ENCODE data around the gene TJP2.

DNA sequence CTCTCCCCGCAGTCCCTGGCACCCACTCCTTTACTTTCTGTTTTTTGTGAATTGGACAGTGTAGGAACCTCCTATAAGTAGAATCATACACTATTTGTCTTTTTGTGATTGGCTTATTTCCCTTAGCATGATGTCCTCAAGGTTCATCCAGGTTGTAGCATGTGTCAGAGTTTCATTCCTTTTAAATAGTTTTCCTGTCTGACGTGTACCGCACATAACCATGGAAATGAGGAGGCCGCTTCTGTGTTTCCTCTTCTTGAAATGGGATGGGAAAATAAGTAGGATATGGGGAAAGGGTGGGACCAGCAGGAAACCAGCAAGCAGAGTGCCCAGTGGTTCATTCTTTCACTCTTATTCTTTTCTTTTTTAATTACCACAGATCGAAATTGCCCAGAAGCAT lies 78.4 kb downstream of the TJP2 start:
- TF ChIP-seq, protein P1, sequence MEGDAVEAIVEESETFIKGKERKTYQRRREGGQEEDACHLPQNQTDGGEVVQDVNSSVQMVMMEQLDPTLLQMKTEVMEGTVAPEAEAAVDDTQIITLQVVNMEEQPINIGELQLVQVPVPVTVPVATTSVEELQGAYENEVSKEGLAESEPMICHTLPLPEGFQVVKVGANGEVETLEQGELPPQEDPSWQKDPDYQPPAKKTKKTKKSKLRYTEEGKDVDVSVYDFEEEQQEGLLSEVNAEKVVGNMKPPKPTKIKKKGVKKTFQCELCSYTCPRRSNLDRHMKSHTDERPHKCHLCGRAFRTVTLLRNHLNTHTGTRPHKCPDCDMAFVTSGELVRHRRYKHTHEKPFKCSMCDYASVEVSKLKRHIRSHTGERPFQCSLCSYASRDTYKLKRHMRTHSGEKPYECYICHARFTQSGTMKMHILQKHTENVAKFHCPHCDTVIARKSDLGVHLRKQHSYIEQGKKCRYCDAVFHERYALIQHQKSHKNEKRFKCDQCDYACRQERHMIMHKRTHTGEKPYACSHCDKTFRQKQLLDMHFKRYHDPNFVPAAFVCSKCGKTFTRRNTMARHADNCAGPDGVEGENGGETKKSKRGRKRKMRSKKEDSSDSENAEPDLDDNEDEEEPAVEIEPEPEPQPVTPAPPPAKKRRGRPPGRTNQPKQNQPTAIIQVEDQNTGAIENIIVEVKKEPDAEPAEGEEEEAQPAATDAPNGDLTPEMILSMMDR (IDR thresholded peaks at IDR 0.05): no peak
- TF ChIP-seq EZH2 (IDR thresholded peaks at IDR 0.05): no peak

Measured in neural progenitor cell (in vitro differentiated cells).